ENCODE results near the gene FBXO9. TPM values are rescaled to one million over a fixed set of nuclear protein-coding genes. Genes with fewer than 3 reads are reported as not detected.

Gene FBXO9
- total RNA-seq, 1 experiment from 2014 or later, result 68.4 TPM

DNA sequence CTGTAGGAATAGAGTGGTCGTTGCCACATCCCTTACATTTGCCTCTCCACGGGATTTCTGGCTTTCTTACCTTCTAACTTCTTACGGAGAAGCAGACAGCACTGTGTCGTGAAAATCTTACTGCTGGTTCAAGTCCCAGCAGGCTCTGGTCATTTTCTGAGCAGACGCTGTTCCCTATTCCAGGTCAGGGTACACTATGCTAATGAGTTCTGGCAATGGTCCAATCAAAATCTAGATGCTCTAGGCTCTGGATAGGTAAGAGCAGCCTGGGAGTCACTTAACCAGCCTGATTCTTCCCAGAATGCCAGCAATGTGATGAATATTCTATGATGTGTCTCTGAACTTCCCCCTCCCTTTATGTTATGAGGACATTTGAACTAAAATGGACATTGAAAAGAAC, 83.5 kb downstream of the FBXO9 start, which contains the start of gene GCM1:
GCM1 (minus strand) TSS at position 158 of the 400 bp plus-strand sequence. CDS start 3,209 bp downstream, outside the sequence.
- no peaks in the 10 kb centered on the region for H3K79me1 ChIP-seq (ENCODE audit: insufficient read depth, low read depth, low read length, poor library complexity, severe bottlenecking)
- WGBS (ENCODE audit: extremely low coverage, insufficient read length, low lambda C conversion rate), result no CpG with 5 or more reads among the region's 5 CpGs
- no peak within 1 kb of the TSS for H3K56ac ChIP-seq (ENCODE audit: insufficient read length, low read depth, low read length)
- H3K4me1 Mint-ChIP-seq, result peaks cover 9% of the 10 kb centered on the region in 2 experiments
- no peak within 1 kb of the TSS for H3K27ac ChIP-seq (ENCODE audit: insufficient read length, low read depth, low read length)
- peaks cover 4% of the 10 kb centered on the region; the same call in 1 of the 2 replicates for H3K4me1 ChIP-seq (ENCODE audit: insufficient read depth, low read length)
- no peak within 1 kb of the TSS for H3K4ac ChIP-seq (ENCODE audit: low read depth, low read length)
- no peak within 1 kb of the TSS for H2BK20ac ChIP-seq (ENCODE audit: low read depth, low read length, poor library complexity, severe bottlenecking)
- H4K91ac ChIP-seq (ENCODE audit: insufficient read length, low read depth, low read length), result no peak within 1 kb of the TSS
- H3T11ph ChIP-seq (ENCODE audit: low read length), result no peak within 1 kb of the TSS
- H3K27me3 Mint-ChIP-seq (ENCODE audit: low read depth), result no peaks in the 10 kb centered on the region; the same call in 1 of the 2 replicates
- no peaks in the 10 kb centered on the region for H3K23me2 ChIP-seq (ENCODE audit: insufficient read length, low read depth, low read length, poor library complexity, severe bottlenecking)
- no peaks in the 10 kb centered on the region for H4K20me1 ChIP-seq (ENCODE audit: control insufficient read depth, insufficient read depth, insufficient read length)
- H3K4me3 Mint-ChIP-seq, result no peak within 1 kb of the TSS
- H3K9me3 Mint-ChIP-seq, result no peaks in the 10 kb centered on the region; a peak in 1 of 5 replicates
- H2BK15ac ChIP-seq (ENCODE audit: low read depth, low read length), result no peak within 1 kb of the TSS
- H3K4me2 ChIP-seq (ENCODE audit: insufficient read depth, insufficient read length, low read length), result no peak within 1 kb of the TSS
- H4K5ac ChIP-seq (ENCODE audit: insufficient read length, low read depth, low read length), result no peak within 1 kb of the TSS
- no peak within 1 kb of the TSS for H3K9ac ChIP-seq (ENCODE audit: extremely low read depth, insufficient read length, low read length)
- H3K14ac ChIP-seq (ENCODE audit: insufficient read depth, low read length), result no peak within 1 kb of the TSS
- no peak within 1 kb of the TSS for H2BK5ac ChIP-seq (ENCODE audit: insufficient read length, low read length)
- no peak within 1 kb of the TSS for H2BK12ac ChIP-seq (ENCODE audit: insufficient read length, low read depth, low read length)
- no peaks in the 10 kb centered on the region for H3K36me3 Mint-ChIP-seq (ENCODE audit: insufficient read depth in 1 of 3, low read depth in 3 of 3)
- H2BK120ac ChIP-seq (ENCODE audit: low read depth, low read length, poor library complexity, severe bottlenecking), result no peak within 1 kb of the TSS
- no peak within 1 kb of the TSS for H2AK5ac ChIP-seq (ENCODE audit: insufficient read length, low read length)
- no peaks in the 10 kb centered on the region for H3K27me3 ChIP-seq (ENCODE audit: insufficient read depth, low read length)
- H3K18ac ChIP-seq (ENCODE audit: insufficient read length, low read depth, low read length), result no peak within 1 kb of the TSS
- H2AFZ ChIP-seq (ENCODE audit: low read length), result no peak within 1 kb of the TSS
- no peak within 1 kb of the TSS for H4K8ac ChIP-seq (replicated peaks; ENCODE audit: insufficient read length, low read depth, low read length)
- TF ChIP-seq, protein P1, sequence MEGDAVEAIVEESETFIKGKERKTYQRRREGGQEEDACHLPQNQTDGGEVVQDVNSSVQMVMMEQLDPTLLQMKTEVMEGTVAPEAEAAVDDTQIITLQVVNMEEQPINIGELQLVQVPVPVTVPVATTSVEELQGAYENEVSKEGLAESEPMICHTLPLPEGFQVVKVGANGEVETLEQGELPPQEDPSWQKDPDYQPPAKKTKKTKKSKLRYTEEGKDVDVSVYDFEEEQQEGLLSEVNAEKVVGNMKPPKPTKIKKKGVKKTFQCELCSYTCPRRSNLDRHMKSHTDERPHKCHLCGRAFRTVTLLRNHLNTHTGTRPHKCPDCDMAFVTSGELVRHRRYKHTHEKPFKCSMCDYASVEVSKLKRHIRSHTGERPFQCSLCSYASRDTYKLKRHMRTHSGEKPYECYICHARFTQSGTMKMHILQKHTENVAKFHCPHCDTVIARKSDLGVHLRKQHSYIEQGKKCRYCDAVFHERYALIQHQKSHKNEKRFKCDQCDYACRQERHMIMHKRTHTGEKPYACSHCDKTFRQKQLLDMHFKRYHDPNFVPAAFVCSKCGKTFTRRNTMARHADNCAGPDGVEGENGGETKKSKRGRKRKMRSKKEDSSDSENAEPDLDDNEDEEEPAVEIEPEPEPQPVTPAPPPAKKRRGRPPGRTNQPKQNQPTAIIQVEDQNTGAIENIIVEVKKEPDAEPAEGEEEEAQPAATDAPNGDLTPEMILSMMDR (conservative IDR thresholded peaks at IDR 0.05), result no peak
- no peaks in the 10 kb centered on the region for H3K9me3 ChIP-seq (ENCODE audit: control insufficient read depth, low read depth, low read length)
- DNase-seq, result no peak
- H3K23ac ChIP-seq (ENCODE audit: insufficient read length, low read depth, low read length), result no peak within 1 kb of the TSS
- H3K27ac Mint-ChIP-seq, result no peak within 1 kb of the TSS
- H3K79me2 ChIP-seq (ENCODE audit: insufficient read depth, low read length), result no peaks in the 10 kb centered on the region

Other genes with a start within 250 kb of the FBXO9 start
- gene GSTA5, start 224.6 kb upstream of the FBXO9 start, total RNA-seq (2021), result not detected in 2 replicates
- gene GSTA3, start 155.7 kb upstream of the FBXO9 start, total RNA-seq (2021), result not detected in 2 replicates
- 28.9 and 32.1 TPM in 2 replicates for gene GSTA4, start 70.1 kb upstream of the FBXO9 start, total RNA-seq (2021)
- gene CILK1, start 3.6 kb upstream of the FBXO9 start, total RNA-seq (2021), result 7.3 and 7.7 TPM in 2 replicates
- gene GCM1, start 83.4 kb downstream of the FBXO9 start, total RNA-seq (2021), result 0.07 TPM in 1 of 2 replicates, not detected in the other